ENCODE data around the gene STRIP1.

Gene STRIP1

GRCh38 chr1:110034451-110035235 is at the start of gene STRIP1:
TSS of gene STRIP1 (plus strand) at chr1:110034624. CDS start at chr1:110034638, 14 bp downstream.
- DNase-seq, result peak; percentile 91 to 92

GRCh38 chr1:109985247-109986053 is 49.0 kb upstream of the STRIP1 start:
- no peak for DNase-seq

GRCh38 chr1:109986054-109986444 is 48.4 kb upstream of the STRIP1 start:
- no peak for DNase-seq

GRCh38 chr1:109988349-109988914 is 46.0 kb upstream of the STRIP1 start:
- DNase-seq, result no peak

- DNase-seq, result no peak
These were observed 44.7 kb upstream of the STRIP1 start for GRCh38 chr1:109989506-109990301.

GRCh38 chr1:109990302-109990653 is 44.1 kb upstream of the STRIP1 start:
- no peak for DNase-seq

GRCh38 chr1:109991400-109991925 is 43.0 kb upstream of the STRIP1 start:
- DNase-seq, result no peak

- no peak for DNase-seq
These were observed 40.5 kb upstream of the STRIP1 start for GRCh38 chr1:109993885-109994284.

GRCh38 chr1:109994654-109995053 is 39.8 kb upstream of the STRIP1 start:
- DNase-seq, result no peak

GRCh38 chr1:109995536-109995935 is 38.9 kb upstream of the STRIP1 start:
- DNase-seq, result no peak

- DNase-seq, result no peak
These were observed 37.9 kb upstream of the STRIP1 start for GRCh38 chr1:109996476-109996875.

- no peak for DNase-seq
These were observed 37.1 kb upstream of the STRIP1 start for GRCh38 chr1:109997204-109997866.

- no peak for DNase-seq
These were observed 36.6 kb upstream of the STRIP1 start for GRCh38 chr1:109997867-109998229.

GRCh38 chr1:110002695-110003094 is 31.7 kb upstream of the STRIP1 start:
- DNase-seq, result no peak

- DNase-seq, result no peak
These were observed 30.5 kb upstream of the STRIP1 start for GRCh38 chr1:110003747-110004428.

- DNase-seq, result no peak
These were observed 29.8 kb upstream of the STRIP1 start for GRCh38 chr1:110004583-110004982.

- no peak for DNase-seq
These were observed 28.5 kb upstream of the STRIP1 start for GRCh38 chr1:110005971-110006370.

- no peak for DNase-seq
These were observed 27.9 kb upstream of the STRIP1 start for GRCh38 chr1:110006516-110006915.

- DNase-seq, result no peak
These were observed 27.2 kb upstream of the STRIP1 start for GRCh38 chr1:110007046-110007830.

- DNase-seq, result no peak
These were observed 25.4 kb upstream of the STRIP1 start for GRCh38 chr1:110008971-110009565.
